ENCODE results near the gene PDE9A.

The PDE9A gene

GRCh38 chr21:42819861-42820615, 166.6 kb downstream of the PDE9A start:
- H3K4me2 ChIP-seq (ENCODE audit: low read depth, low read length), result no peak overlapping the region
- no peaks in the 10 kb centered on the region for H3K4me1 ChIP-seq (ENCODE audit: low read length)
- no peaks in the 10 kb centered on the region for H3K36me3 ChIP-seq (replicated peaks; ENCODE audit: insufficient read depth, low read length)
- no peaks in the 10 kb centered on the region for H3K9me2 ChIP-seq (replicated peaks; ENCODE audit: insufficient read depth, low read length)
- no peak overlapping the region for H3K27ac ChIP-seq (ENCODE audit: low read length)
- H3F3A ChIP-seq (ENCODE audit: insufficient read depth, low read length), result no peaks in the 10 kb centered on the region
- no peak overlapping the region for H3K9ac ChIP-seq (ENCODE audit: low read length)
- H3K27me3 ChIP-seq (replicated peaks; ENCODE audit: insufficient read depth, low read length), result peaks cover 12% of the 10 kb centered on the region; the same call in 1 of the 2 replicates
- H4K20me1 ChIP-seq (ENCODE audit: insufficient read depth, low read length), result no peaks in the 10 kb centered on the region
- no peak for DNase-seq
- H3K4me3 ChIP-seq (ENCODE audit: low read length), result no peak overlapping the region
- H3K9me3 ChIP-seq (replicated peaks; ENCODE audit: insufficient read depth, low read length), result no peaks in the 10 kb centered on the region
- TF ChIP-seq EZH2phosphoT487 (IDR thresholded peaks at IDR 0.05; ENCODE audit: low read length), result no peak
- no peak for TF ChIP-seq EZH2 (optimal IDR thresholded peaks at IDR 0.05; ENCODE audit: low read depth, low read length)
- TF ChIP-seq CTCF (IDR thresholded peaks at IDR 0.05; ENCODE audit: low read length), result no peak
- H2AFZ ChIP-seq (ENCODE audit: low read length), result no peak overlapping the region
- H3K79me2 ChIP-seq (ENCODE audit: low read length), result no peaks in the 10 kb centered on the region

- TF ChIP-seq EZH2 (optimal IDR thresholded peaks at IDR 0.05; ENCODE audit: low read depth, low read length) (no peak), EZH2phosphoT487 (IDR thresholded peaks at IDR 0.05; ENCODE audit: low read length) (no peak), CTCF (IDR thresholded peaks at IDR 0.05; ENCODE audit: low read length) (no peak)
- no peak overlapping the region for H3K27ac ChIP-seq (ENCODE audit: low read length)
These were observed 167.4 kb downstream of the PDE9A start for GRCh38 chr21:42820616-42821465.

More at GRCh38 chr21:42820616-42821465, 167.4 kb downstream of the PDE9A start:
- Histone ChIP-seq H3F3A (ENCODE audit: insufficient read depth, low read length) (no peaks in the 10 kb centered on the region), H3K27me3 (replicated peaks; ENCODE audit: insufficient read depth, low read length) (peaks cover 19% of the 10 kb centered on the region; the same call in 1 of the 2 replicates), H3K4me1 (ENCODE audit: low read length) (no peaks in the 10 kb centered on the region), H4K20me1 (ENCODE audit: insufficient read depth, low read length) (no peaks in the 10 kb centered on the region), H3K9me2 (replicated peaks; ENCODE audit: insufficient read depth, low read length) (no peaks in the 10 kb centered on the region), H3K9me3 (replicated peaks; ENCODE audit: insufficient read depth, low read length) (no peaks in the 10 kb centered on the region), H3K4me2 (ENCODE audit: low read depth, low read length) (no peak overlapping the region), H3K79me2 (ENCODE audit: low read length) (no peaks in the 10 kb centered on the region), H3K4me3 (ENCODE audit: low read length) (no peak overlapping the region), H2AFZ (ENCODE audit: low read length) (no peak overlapping the region), H3K9ac (ENCODE audit: low read length) (no peak overlapping the region), H3K36me3 (replicated peaks; ENCODE audit: insufficient read depth, low read length) (no peaks in the 10 kb centered on the region)
- no peak for DNase-seq
